HAP-1 (cell line): ENCODE measurements around the gene KIF18B.
A peak's percentile ranks its signal among the peaks of the same experiment; 100 is the strongest.

Experiments used
- DNase-seq, 2 experiments: peaks; one replicate each; pipeline ENCODE4 v3.0.0-alpha.2; 2016 to 2020; ENCODE audit warnings: low spot score in 2 of 2
- H3K27me3 ChIP-seq: fragments of 250-450 bp; sonication (Bioruptor Pico); 2 replicates; pipeline ENCODE4 v1.5.1; 2020; ENCODE audit warnings: low read depth, mild to moderate bottlenecking, moderate library complexity
- H3K36me3 ChIP-seq: fragments of 250-450 bp; sonication (Bioruptor Pico); replicated peaks from 2 replicates; pipeline ENCODE4 v1.5.1; 2020; ENCODE audit warnings: mild to moderate bottlenecking
- H3K4me1 ChIP-seq: fragments of 250-450 bp; sonication (Bioruptor Pico); 2 replicates; pipeline ENCODE4 v1.5.1; 2020; ENCODE audit warnings: mild to moderate bottlenecking
- H3K4me3 ChIP-seq: fragments of 250-450 bp; sonication (Bioruptor Pico); 2 replicates; pipeline ENCODE4 v1.5.1; 2020; ENCODE audit warnings: mild to moderate bottlenecking, moderate library complexity
- H3K9me3 ChIP-seq: fragments of 250-450 bp; sonication (Bioruptor Pico); 2 replicates; pipeline ENCODE4 v1.5.1; 2020; ENCODE audit warnings: mild to moderate bottlenecking, moderate library complexity
- in situ Hi-C: fragments of 300-500 bp; cut with MboI; formaldehyde crosslinking; loops from 3 replicates; pipeline ENCODE4 v1.14.3; 2020; ENCODE audit warnings: low sequenced_read_pairs, inconsistent platforms, mixed read lengths

KIF18B gene

GRCh38 chr17:44905006-44906000 is 42.3 kb downstream of the KIF18B start:
- no peaks in the 10 kb centered on the region for H3K36me3 ChIP-seq
- no peaks in the 10 kb centered on the region for H3K9me3 ChIP-seq
- no peaks in the 10 kb centered on the region for H3K4me1 ChIP-seq
- DNase-seq: no peak
- no peak overlapping the region for H3K4me3 ChIP-seq
- no peaks in the 10 kb centered on the region for H3K27me3 ChIP-seq
- in situ Hi-C loops: no loop called here

- H3K9me3 ChIP-seq: no peaks in the 10 kb centered on the region
- in situ Hi-C loops: no loop called here
- no peaks in the 10 kb centered on the region for H3K27me3 ChIP-seq
- no peak for DNase-seq
- no peaks in the 10 kb centered on the region for H3K36me3 ChIP-seq
- no peaks in the 10 kb centered on the region for H3K4me1 ChIP-seq
- no peak overlapping the region for H3K4me3 ChIP-seq
Measured at GRCh38 chr17:44904001-44904984, 43.3 kb downstream of the KIF18B start.

- in situ Hi-C loops: no loop called here
- DNase-seq: no peak
- Histone ChIP-seq H3K4me3 (no peak overlapping the region), H3K27me3 (no peaks in the 10 kb centered on the region), H3K9me3 (no peaks in the 10 kb centered on the region), H3K4me1 (no peaks in the 10 kb centered on the region), H3K36me3 (no peaks in the 10 kb centered on the region)
Measured at GRCh38 chr17:44903012-44903685, 44.4 kb downstream of the KIF18B start.

GRCh38 chr17:44902135-44902760 is 45.3 kb downstream of the KIF18B start:
- peaks cover 4% of the 10 kb centered on the region; the same call in 1 of the 2 replicates for H3K4me1 ChIP-seq
- H3K36me3 ChIP-seq: no peaks in the 10 kb centered on the region
- no peaks in the 10 kb centered on the region for H3K9me3 ChIP-seq
- H3K27me3 ChIP-seq: no peaks in the 10 kb centered on the region
- in situ Hi-C loops: no loop called here
- no peak for DNase-seq
- no peak overlapping the region for H3K4me3 ChIP-seq

GRCh38 chr17:44901411-44901921 is 46.1 kb downstream of the KIF18B start:
- DNase-seq: no peak
- Histone ChIP-seq H3K9me3 (no peaks in the 10 kb centered on the region), H3K4me3 (no peak overlapping the region), H3K27me3 (no peaks in the 10 kb centered on the region), H3K36me3 (no peaks in the 10 kb centered on the region), H3K4me1 (peaks cover 4% of the 10 kb centered on the region; the same call in 1 of the 2 replicates)
- in situ Hi-C loops: no loop called here

- in situ Hi-C loops: no loop called here
- H3K36me3 ChIP-seq: no peaks in the 10 kb centered on the region; the same call in 1 of the 2 replicates
- peaks cover 4% of the 10 kb centered on the region; the same call in 1 of the 2 replicates for H3K4me1 ChIP-seq
- no peak for DNase-seq
- H3K4me3 ChIP-seq: no peak overlapping the region
- H3K27me3 ChIP-seq: no peaks in the 10 kb centered on the region
- H3K9me3 ChIP-seq: no peaks in the 10 kb centered on the region
Measured at GRCh38 chr17:44900894-44901293, 46.7 kb downstream of the KIF18B start.

- Histone ChIP-seq H3K9me3 (no peaks in the 10 kb centered on the region), H3K4me1 (peaks cover 4% of the 10 kb centered on the region; the same call in 1 of the 2 replicates), H3K36me3 (peaks cover 5% of the 10 kb centered on the region), H3K27me3 (no peaks in the 10 kb centered on the region), H3K4me3 (peak within 1 kb of the TSS; percentile 63)
- peak; percentile 82 to 93 for DNase-seq
- in situ Hi-C loops: no loop called here
Measured at GRCh38 chr17:44899074-44899782, 48.3 kb downstream of the KIF18B start, which contains the start of gene EFTUD2. EFTUD2 (minus strand) TSS chr17:44899445; CDS start chr17:44894521, 4,924 bp downstream.

- DNase-seq: peak in 1 of 2 experiments; percentile 60
- Histone ChIP-seq H3K9me3 (no peaks in the 10 kb centered on the region), H3K27me3 (no peaks in the 10 kb centered on the region), H3K36me3 (peaks cover 10% of the 10 kb centered on the region), H3K4me1 (peaks cover 4% of the 10 kb centered on the region; the same call in 1 of the 2 replicates), H3K4me3 (peak overlapping the region; percentile 63)
- in situ Hi-C loops: no loop called here
Measured at GRCh38 chr17:44898768-44899073, 48.9 kb downstream of the KIF18B start.

- DNase-seq: no peak
- H3K27me3 ChIP-seq: no peaks in the 10 kb centered on the region
- in situ Hi-C loops: no loop called here
- H3K4me1 ChIP-seq: peaks cover 20% of the 10 kb centered on the region
- H3K9me3 ChIP-seq: no peaks in the 10 kb centered on the region
- peaks cover 37% of the 10 kb centered on the region for H3K36me3 ChIP-seq
- H3K4me3 ChIP-seq: no peak overlapping the region
Measured at GRCh38 chr17:44894642-44895041, 52.9 kb downstream of the KIF18B start.

GRCh38 chr17:44892250-44892649 is 55.3 kb downstream of the KIF18B start:
- Histone ChIP-seq H3K4me3 (no peak overlapping the region), H3K36me3 (peaks cover 39% of the 10 kb centered on the region), H3K27me3 (no peaks in the 10 kb centered on the region), H3K9me3 (no peaks in the 10 kb centered on the region), H3K4me1 (peaks cover 16% of the 10 kb centered on the region)
- in situ Hi-C loops: no loop called here
- peak; percentile 56 to 95 for DNase-seq

GRCh38 chr17:44889003-44889402 is 58.6 kb downstream of the KIF18B start:
- Histone ChIP-seq H3K4me1 (peaks cover 16% of the 10 kb centered on the region), H3K9me3 (no peaks in the 10 kb centered on the region), H3K4me3 (no peak overlapping the region), H3K36me3 (peaks cover 57% of the 10 kb centered on the region), H3K27me3 (no peaks in the 10 kb centered on the region)
- in situ Hi-C loops: no loop called here
- no peak for DNase-seq
